C4-2B (cell line): ENCODE data around the gene PPP3CA.

ENCODE experiments used
- ZFX ChIP-seq: fragments of 450-650 bp; IDR thresholded peaks from 2 replicates; pipeline ENCODE4 v1.6.1; 2017
- TF ChIP-seq, protein P1 (sequence below): fragments of 450-650 bp; conservative IDR thresholded peaks from 2 replicates; pipeline ENCODE4 v1.5.1; 2017; ENCODE audit warnings: mild to moderate bottlenecking

DNA sequence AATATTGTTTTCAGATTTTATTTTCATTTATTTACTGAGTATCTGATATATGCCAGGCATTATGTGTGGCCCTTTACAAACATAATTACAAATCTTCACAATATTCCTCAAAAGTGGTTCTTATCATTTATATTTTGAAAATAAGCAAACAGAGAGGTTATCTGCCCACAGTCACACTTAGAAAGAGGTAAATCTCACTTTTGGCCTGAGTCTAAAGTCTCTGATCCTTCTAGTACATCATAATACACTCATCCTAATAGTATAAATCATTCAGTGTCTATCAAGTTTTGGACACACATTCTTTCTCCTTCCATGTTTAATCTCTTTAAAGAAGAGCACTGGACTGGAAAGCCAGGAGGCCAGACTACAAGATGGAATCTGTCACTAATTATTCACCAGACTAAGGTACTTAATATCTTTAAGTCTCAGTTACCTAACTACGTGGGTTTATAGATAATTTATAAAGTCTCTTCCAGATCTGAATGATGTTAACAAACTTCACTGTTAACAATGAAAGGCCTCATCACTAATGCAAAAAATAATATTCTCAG is 281.3 kb downstream of the PPP3CA start:
- TF ChIP-seq, protein P1, sequence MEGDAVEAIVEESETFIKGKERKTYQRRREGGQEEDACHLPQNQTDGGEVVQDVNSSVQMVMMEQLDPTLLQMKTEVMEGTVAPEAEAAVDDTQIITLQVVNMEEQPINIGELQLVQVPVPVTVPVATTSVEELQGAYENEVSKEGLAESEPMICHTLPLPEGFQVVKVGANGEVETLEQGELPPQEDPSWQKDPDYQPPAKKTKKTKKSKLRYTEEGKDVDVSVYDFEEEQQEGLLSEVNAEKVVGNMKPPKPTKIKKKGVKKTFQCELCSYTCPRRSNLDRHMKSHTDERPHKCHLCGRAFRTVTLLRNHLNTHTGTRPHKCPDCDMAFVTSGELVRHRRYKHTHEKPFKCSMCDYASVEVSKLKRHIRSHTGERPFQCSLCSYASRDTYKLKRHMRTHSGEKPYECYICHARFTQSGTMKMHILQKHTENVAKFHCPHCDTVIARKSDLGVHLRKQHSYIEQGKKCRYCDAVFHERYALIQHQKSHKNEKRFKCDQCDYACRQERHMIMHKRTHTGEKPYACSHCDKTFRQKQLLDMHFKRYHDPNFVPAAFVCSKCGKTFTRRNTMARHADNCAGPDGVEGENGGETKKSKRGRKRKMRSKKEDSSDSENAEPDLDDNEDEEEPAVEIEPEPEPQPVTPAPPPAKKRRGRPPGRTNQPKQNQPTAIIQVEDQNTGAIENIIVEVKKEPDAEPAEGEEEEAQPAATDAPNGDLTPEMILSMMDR: no peak
- no peak for TF ChIP-seq ZFX
